Epithelial cell of esophagus (primary cell): ENCODE data around the gene RBMS1.

ENCODE experiments used
- DNase-seq: peaks from one replicate; pipeline ENCODE4 v3.0.0; 2010; ENCODE audit warnings: low read depth
- H3K4me3 ChIP-seq: 2 replicates; pipeline ENCODE4 v1.5.1; 2011; ENCODE audit warnings: mild to moderate bottlenecking, low read length, control low read depth
- CTCF ChIP-seq: IDR thresholded peaks from 2 replicates; pipeline ENCODE4 v1.5.1; 2011; ENCODE audit warnings: low read depth, mild to moderate bottlenecking, low read length, control low read depth, inconsistent platforms; ENCODE audit not compliant: insufficient read depth; ENCODE audit errors: missing control alignments

The RBMS1 gene

GRCh38 chr2:160366474-160366873, 127.1 kb downstream of the RBMS1 start:
- TF ChIP-seq CTCF: no peak
- no peak for DNase-seq
- H3K4me3 ChIP-seq: no peak overlapping the region

- H3K4me3 ChIP-seq: no peak overlapping the region
Measured at GRCh38 chr2:160365716-160366367, 127.8 kb downstream of the RBMS1 start.

GRCh38 chr2:160364364-160364763, 129.2 kb downstream of the RBMS1 start:
- no peak for TF ChIP-seq CTCF
- no peak for DNase-seq
- H3K4me3 ChIP-seq: no peak overlapping the region

More at GRCh38 chr2:160365716-160366367, 127.8 kb downstream of the RBMS1 start:
- DNase-seq: no peak
- no peak for TF ChIP-seq CTCF

GRCh38 chr2:160363961-160364360, 129.6 kb downstream of the RBMS1 start:
- TF ChIP-seq CTCF: no peak
- no peak overlapping the region for H3K4me3 ChIP-seq
- no peak for DNase-seq

- no peak for DNase-seq
- TF ChIP-seq CTCF: no peak
- H3K4me3 ChIP-seq: no peak overlapping the region
Measured at GRCh38 chr2:160363055-160363454, 130.6 kb downstream of the RBMS1 start.

- no peak overlapping the region for H3K4me3 ChIP-seq
- DNase-seq: no peak
- TF ChIP-seq CTCF: no peak
Measured at GRCh38 chr2:160362541-160362940, 131.1 kb downstream of the RBMS1 start.

- TF ChIP-seq CTCF: no peak
- DNase-seq: no peak
- no peak overlapping the region for H3K4me3 ChIP-seq
Measured at GRCh38 chr2:160362018-160362417, 131.6 kb downstream of the RBMS1 start.
